ENCODE results near the gene PRPF8. TPM values are rescaled to one million over a fixed set of nuclear protein-coding genes. Genes with fewer than 3 reads are reported as not detected.

The PRPF8 gene
- total and polyA plus RNA-seq, 10 of the 15 experiments (the other 5 are each of a cell fraction or from before 2014, with no cell fraction given), result 77.2 to 337 (median 162) TPM

GRCh38 chr17:1628856-1629503 is 55.7 kb downstream of the PRPF8 start (continued):
- TF ChIP-seq ZBTB33 (IDR thresholded peaks at IDR 0.05) (no peak), STAT3 (IDR thresholded peaks at IDR 0.05; ENCODE audit: low read depth, low read length) (no peak), TCF3 (IDR thresholded peaks at IDR 0.05; ENCODE audit: borderline replicate concordance, insufficient read depth, low read depth, low read length) (0 out of 2 replicates have a peak, but pooled peaks have one; percentile 17), TARDBP (IDR thresholded peaks at IDR 0.05; ENCODE audit: borderline replicate concordance) (no peak), SUPT20H (IDR thresholded peaks at IDR 0.05; ENCODE audit: borderline replicate concordance, control insufficient read depth, low read depth, low read length) (no peak), RB1 (IDR thresholded peaks at IDR 0.05; ENCODE audit: borderline replicate concordance) (peak; percentile 15; the same call in 1 of the 2 replicates), GABPA (IDR thresholded peaks at IDR 0.05; ENCODE audit: low read depth) (no peak), JUNB (IDR thresholded peaks at IDR 0.05) (no peak), HDGF (IDR thresholded peaks at IDR 0.05) (no peak), YBX1 (IDR thresholded peaks at IDR 0.05) (no peak), ZNF207 (IDR thresholded peaks at IDR 0.05; ENCODE audit: borderline replicate concordance) (no peak), ATF3 (IDR thresholded peaks at IDR 0.05; ENCODE audit: borderline replicate concordance, extremely low read depth, low read depth, low read length) (no peak), YY1 (IDR thresholded peaks at IDR 0.05; ENCODE audit: low read depth, low read length) (peak; percentile 15; the same call in 1 of the 2 replicates), BCL3 (IDR thresholded peaks at IDR 0.05; ENCODE audit: borderline replicate concordance, insufficient read depth, low read depth, low read length, poor library complexity, severe bottlenecking) (no peak), RFX5 (IDR thresholded peaks at IDR 0.05; ENCODE audit: low read depth, low read length) (peak; percentile 85), BHLHE40 (IDR thresholded peaks at IDR 0.05; ENCODE audit: borderline replicate concordance in 1 of 2, low read depth in 2 of 2, low read length in 1 of 2) (peak in 1 of 2 experiments; percentile 48; a peak in 2 of 4 replicates), ATF2 (IDR thresholded peaks at IDR 0.05; ENCODE audit: low read length) (no peak), MEF2A (IDR thresholded peaks at IDR 0.05; ENCODE audit: insufficient read depth, low read depth, low read length) (no peak), IKZF1 (conservative IDR thresholded peaks at IDR 0.05) (peak; percentile 61; the same call in 1 of the 2 replicates), POU2F2 (IDR thresholded peaks at IDR 0.05; ENCODE audit: borderline replicate concordance, low read depth, low read length) (no peak), NBN (IDR thresholded peaks at IDR 0.05) (no peak), NKRF (conservative IDR thresholded peaks at IDR 0.05) (peak; percentile 4)
